HG02759 (cell line): Measurements from ENCODE around the gene ASPSCR1.
"Not testable (repeated sequence)": the region's sequence is repeated elsewhere in the genome, so short reads cannot be mapped to it uniquely, and the experiment has no call there.

ENCODE experiments used
- ATAC-seq: cut with Tn5 transposase; IDR thresholded peaks from one replicate; pipeline ENCODE4 v1.9.1; 2021; ENCODE audit warnings: mild to moderate bottlenecking, moderate library complexity; ENCODE audit not compliant: unreplicated experiment

ASPSCR1 gene

GRCh38 chr17:81981511-81981910 is 4.1 kb downstream of the ASPSCR1 start:
- not testable (repeated sequence) for ATAC-seq

- no peak for ATAC-seq
Measured at GRCh38 chr17:81983011-81983638, 5.7 kb downstream of the ASPSCR1 start.

DNA sequence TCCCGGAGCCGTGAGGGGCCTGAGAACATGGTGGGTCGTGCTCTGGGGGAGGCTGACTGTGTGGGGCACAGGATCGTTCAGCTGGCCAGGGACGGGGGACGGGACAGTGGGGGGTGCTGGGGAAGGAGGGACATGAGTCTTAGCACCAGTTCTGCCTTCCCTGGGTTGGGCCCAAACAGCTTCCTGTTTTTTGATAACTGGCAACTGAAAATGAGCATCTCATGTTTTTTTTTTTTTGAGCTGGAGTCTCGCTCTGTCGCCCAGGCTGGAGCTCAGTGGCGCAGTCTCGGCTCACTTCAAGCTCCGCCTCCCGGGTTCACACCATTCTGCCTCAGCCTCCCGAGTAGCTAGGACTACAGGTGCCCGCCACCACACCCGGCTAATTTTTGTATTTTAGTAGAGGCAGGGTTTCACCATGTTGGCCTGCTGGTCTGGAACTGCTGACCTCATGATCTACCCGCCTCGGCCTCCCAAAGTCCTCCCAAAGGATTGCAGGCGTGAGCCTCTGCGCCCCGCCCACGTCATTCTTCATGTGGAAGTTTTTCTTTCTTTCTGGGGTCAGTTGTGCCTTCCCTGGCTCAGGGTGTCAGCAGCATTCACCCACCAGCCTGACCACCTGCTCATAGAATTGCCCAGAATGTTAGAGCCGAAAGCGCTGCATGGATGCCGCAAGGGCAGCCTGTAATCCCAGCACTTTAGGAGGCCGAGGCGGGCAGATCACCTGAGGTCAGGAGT is 6.4 kb downstream of the ASPSCR1 start:
- ATAC-seq: no peak

GRCh38 chr17:81984773-81985410 is 7.5 kb downstream of the ASPSCR1 start:
- no peak for ATAC-seq

GRCh38 chr17:81986606-81987005 is 9.2 kb downstream of the ASPSCR1 start:
- ATAC-seq: no peak

DNA sequence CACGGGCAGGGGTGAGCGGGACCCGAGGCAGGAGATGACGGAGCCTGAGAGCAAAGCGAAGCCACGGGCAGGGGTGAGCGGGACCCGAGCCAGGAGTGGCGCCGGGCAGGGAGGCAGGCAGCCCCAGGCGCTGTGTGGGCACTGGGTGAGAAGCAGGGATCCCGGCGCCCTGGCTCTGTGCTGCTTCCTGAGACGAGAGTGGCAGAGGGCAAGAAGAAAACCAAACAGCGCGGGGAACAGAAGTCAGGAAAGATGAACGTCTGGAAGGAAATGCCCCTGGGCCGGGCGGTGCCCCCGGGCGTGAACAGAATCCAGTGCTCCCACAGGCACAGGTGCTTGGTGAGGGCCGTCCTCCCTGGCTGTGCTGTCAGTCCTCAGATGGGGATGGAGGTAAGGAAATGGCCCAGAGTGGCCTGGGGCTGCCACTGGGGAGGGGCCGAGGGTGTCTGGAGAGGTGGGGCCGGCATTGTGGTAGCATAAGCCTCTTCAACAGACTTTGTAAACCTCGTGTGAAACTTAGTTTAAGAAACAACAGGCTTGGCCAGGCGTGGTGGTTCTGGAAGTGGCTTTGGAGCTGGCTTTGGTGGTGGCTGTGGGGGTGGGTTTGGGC is 9.8 kb downstream of the ASPSCR1 start:
- no peak for ATAC-seq

DNA sequence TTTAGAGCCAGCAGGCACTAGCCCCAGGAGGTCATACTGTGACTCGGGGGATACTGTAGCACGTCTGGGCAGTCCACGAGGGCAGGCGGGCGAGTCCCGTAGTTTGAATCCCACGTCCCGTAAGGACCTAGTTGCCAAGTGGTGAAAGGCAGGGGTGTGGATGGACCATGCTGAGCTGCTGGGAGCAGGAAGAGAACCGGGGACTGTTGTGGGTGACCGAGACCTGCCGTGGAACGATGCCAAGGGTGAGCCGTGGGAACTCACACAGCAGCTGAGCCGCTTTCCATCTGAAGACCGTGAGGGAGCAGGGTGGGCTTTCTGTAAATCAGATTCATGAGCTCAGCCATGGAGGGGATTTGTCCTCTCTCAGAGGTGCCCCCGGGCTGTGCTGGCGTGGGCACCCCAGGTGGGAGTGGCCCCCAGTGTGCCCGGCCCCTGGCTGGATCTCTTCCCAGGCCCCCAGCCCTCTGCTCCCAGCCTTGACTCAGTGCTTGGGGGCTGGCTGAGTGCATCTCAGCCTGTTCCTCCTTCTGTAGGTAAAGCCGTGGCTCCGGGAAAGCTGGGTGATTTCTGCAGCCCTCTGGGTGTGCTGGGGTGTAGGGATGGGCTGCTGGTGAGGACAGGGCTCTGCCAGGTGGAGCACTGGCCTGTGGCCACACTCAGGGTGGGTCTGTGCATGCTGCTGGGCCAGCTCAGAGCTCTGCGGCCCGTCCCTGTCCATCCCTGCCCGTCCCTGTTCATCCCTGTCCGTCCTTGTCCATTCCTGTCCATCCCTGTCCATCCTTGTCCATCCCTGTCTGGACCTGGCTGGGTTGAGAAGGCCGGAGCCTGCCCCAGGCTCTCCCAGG is 13.6 kb downstream of the ASPSCR1 start:
- ATAC-seq: no peak

DNA sequence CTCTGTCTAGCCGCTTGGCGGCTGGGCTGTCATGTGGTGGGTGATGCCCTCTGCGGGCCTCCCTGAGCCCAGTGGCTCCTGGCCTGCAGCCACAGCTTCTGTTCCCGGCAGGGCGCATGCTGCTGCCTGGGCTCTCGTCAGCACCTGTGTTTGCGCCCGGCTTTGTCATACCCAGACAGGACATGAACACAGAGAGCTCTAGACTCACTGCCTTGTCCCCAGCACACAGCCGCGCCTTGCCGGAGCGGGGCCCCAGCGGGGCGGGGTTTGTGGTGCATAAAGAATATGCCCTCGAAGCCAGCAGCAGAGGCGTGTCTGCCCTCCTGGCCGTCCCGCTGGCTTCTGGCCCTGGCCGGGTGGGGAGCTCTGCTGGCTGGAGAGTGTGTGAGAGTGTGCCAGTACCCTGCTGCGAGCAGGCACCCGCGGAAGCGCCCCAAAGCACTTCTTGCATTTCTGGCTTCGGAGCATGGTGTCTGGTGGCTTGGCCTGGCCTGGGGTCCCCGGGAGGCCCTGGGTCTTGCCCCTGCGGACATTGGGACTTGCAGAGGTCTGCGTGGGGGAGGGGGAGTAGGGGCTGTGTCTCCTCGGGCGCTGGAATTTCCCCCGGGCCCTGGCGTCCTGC is 14.4 kb downstream of the ASPSCR1 start:
- ATAC-seq: no peak

- no peak for ATAC-seq
Measured at GRCh38 chr17:81992306-81993102, 15.1 kb downstream of the ASPSCR1 start.

- ATAC-seq: no peak
Measured at GRCh38 chr17:81993729-81994592, 16.5 kb downstream of the ASPSCR1 start.

DNA sequence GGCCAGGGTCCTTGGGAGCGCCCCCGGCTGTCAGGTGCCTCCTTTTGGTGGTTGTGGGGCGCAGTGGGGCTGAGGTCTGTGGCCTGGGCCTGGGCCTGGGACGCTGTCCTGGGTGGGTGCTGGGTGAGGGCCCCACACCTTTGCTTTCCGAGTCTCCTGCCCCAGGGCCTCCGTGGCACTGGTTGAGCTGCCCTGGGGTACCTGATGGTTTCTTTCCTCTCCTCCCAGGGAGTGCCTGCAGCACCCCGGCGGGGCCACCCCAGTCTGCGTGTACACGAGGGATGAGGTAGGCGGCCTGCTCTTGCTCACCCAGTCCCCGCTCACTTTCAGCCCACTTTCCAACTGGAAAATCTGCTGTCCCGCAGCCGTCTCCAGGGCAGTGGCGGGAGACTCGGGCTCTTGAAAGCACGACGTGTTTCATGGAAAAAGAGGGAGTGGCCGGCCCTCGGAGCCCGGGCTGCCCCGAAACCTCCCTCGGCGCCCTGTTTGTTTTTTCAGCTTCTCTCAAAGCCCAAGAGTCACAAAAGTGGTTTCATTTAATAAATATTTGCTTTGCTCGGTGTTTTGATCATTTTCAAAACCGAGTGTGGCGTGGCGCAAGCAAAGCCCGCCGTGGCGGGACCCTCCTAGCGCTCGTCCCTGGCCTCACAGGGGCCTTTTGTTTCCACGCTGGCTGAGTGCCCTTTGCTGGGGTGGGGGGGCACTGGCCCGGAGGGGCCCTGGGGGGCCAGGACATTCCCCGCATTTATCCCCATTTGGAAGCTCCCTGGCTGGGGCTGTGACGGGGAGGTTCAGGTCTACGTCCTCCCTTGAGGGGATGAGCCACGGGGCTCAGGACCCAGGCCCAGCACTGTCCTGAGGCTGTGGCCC is 17.4 kb downstream of the ASPSCR1 start:
- ATAC-seq: no peak

DNA sequence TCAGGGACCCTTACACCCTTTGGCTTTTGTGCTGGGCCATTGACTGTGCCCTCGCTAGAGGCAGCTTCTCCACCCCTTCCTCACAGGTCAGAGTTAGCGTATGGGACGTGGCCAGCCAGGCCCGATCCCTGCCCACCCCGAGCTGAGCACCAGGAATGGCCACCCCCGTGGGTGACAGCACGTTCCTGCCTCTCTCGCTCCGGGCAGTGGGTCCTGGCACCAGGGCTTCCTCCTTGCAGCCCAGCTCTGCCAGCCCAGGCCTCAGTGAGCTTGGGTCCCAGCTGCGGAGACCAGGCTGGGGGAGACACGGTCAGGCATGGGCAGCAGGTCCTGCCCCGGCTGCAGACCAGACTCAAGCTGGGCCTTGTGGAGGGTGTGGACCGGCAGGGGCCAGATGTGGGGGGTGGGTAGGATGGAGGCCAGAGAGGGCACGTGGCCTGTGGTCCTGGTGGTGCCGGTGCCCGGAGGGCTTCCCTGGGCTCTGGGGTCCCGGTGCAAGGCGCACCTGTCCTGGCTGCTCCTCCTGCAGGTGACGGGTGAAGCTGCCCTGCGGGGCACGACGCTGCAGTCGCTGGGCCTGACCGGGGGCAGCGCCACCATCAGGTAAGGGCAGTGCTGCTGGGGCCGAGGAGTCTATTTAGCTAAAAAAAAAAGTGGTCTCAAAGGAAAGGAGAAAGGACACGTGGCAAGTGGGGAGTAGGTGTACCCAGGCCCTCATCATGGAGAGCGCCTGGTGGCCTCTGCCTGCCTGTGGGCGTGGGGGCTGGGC is 18.2 kb downstream of the ASPSCR1 start:
- ATAC-seq: no peak

DNA sequence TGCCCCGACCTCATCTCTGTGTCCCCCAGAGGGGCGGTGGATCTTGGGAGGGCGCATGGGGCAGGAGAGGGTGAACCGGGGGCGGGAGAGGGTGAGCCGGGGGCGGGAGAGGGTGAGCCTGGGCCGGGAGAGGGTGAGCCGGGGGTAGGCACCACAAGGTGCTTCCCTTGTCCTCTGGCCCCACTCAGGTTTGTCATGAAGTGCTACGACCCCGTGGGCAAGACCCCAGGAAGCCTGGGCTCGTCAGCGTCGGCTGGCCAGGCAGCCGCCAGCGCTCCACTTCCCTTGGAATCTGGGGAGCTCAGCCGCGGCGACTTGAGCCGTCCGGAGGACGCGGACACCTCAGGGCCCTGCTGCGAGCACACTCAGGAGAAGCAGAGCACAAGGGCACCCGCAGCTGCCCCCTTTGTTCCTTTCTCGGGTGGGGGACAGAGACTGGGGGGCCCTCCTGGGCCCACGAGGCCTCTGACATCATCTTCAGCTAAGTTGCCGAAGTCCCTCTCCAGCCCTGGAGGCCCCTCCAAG is 18.9 kb downstream of the ASPSCR1 start:
- no peak for ATAC-seq

- no peak for ATAC-seq
Measured at GRCh38 chr17:81996757-81997441, 19.5 kb downstream of the ASPSCR1 start.

DNA sequence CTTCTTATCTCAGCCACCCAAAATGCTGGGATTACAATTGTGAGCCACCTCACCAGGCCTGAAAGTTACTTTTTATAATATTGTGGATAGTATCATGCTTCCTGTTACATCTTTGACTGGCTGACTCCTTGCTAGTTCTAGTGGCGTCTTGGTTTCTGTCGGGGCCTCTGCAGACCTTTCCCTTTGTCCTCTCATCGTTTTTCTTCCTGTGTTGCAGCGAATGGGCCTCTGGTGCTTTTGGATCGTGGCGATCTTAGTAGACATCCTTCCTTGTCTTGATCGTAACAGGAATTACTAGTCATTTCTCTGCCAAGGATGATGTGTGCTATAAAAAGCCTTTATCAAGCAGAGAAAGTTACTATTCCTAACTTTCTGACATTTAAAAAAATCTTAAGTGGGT is 20.8 kb downstream of the ASPSCR1 start:
- no peak for ATAC-seq
